Sigmoid colon (tissue), 4 donors: ENCODE data around the gene PLPP6.

Source experiments
- CTCF ChIP-seq, 4 experiments: fragments of 450-650 bp in 3 of 4; fragments of 200-600 bp in 1 of 4; IDR thresholded peaks; one replicate each; pipeline ENCODE4 v1.5.1; 2016 to 2019; ENCODE audit warnings: antibody characterized with exemption in 4 of 4, mild to moderate bottlenecking in 3 of 4, moderate library complexity in 2 of 4
- EP300 ChIP-seq, 4 donors: sonication (generic); formaldehyde crosslinking; IDR thresholded peaks; one replicate each; pipeline ENCODE4 v1.6.1; 2017; ENCODE audit warnings: antibody characterized with exemption in 4 of 4
- POLR2A ChIP-seq, 2 donors: fragments of 450-650 bp; IDR thresholded peaks; one replicate each; pipeline ENCODE4 v1.6.1; 2016; ENCODE audit warnings: antibody characterized with exemption in 2 of 2, mild to moderate bottlenecking in 2 of 2, moderate library complexity in 2 of 2

GRCh38 chr9:4620881-4621555 is 41.1 kb upstream of the PLPP6 start:
- TF ChIP-seq CTCF (IDR thresholded peaks at IDR 0.05) (no peak), POLR2A (IDR thresholded peaks at IDR 0.05) (no peak), EP300 (IDR thresholded peaks at IDR 0.05) (no peak)
